Vagina (tissue), 2 donors: Measurements from ENCODE around the gene UNC119B. TPM values are rescaled to one million over a fixed set of nuclear protein-coding genes. Genes with fewer than 3 reads are reported as not detected.

Experiments
- DNase-seq, 2 donors: peaks; one replicate each; pipeline ENCODE4 v3.0.0-alpha.2; 2017; ENCODE audit errors: extremely low spot score in 2 of 2
- H3K27ac ChIP-seq: fragments of 200-600 bp; sonication (generic); one replicate; pipeline ENCODE4 v1.5.1; 2019
- H3K27me3 ChIP-seq: fragments of 200-600 bp; sonication (generic); one replicate; pipeline ENCODE4 v1.5.1; 2019
- H3K36me3 ChIP-seq, 2 donors: fragments of 200-600 bp; sonication (generic); one replicate each; pipeline ENCODE4 v1.5.1; 2017 to 2019
- H3K4me1 ChIP-seq: fragments of 200-600 bp; sonication (generic); one replicate; pipeline ENCODE4 v1.5.1; 2019
- H3K4me3 ChIP-seq, 2 donors: fragments of 200-600 bp; sonication (generic); 1 replicate in 1 of 2; 2 replicates in 1 of 2; pipeline ENCODE4 v1.5.1; 2016 to 2019
- H3K9me3 ChIP-seq: fragments of 200-600 bp; sonication (generic); one replicate; pipeline ENCODE4 v1.5.1; 2019
- CTCF ChIP-seq, 3 experiments: fragments of 450-650 bp in 2 of 3; fragments of 200-600 bp in 1 of 3; sonication (generic) in 1 of 3; IDR thresholded peaks; one replicate each; pipeline ENCODE4 v1.5.1; 2017 to 2019; ENCODE audit warnings: antibody characterized with exemption in 3 of 3, mild to moderate bottlenecking in 2 of 3, moderate library complexity in 2 of 3
- POLR2A ChIP-seq, 2 donors: fragments of 450-650 bp; IDR thresholded peaks; one replicate each; pipeline ENCODE4 v1.6.1; 2017; ENCODE audit warnings: antibody characterized with exemption in 2 of 2, mild to moderate bottlenecking in 2 of 2, moderate library complexity in 2 of 2
- POLR2AphosphoS5 ChIP-seq, 2 donors: sonication (generic); formaldehyde crosslinking; IDR thresholded peaks; one replicate each; pipeline ENCODE4 v1.9.0; 2017; ENCODE audit warnings: antibody characterized with exemption in 2 of 2, mild to moderate bottlenecking in 2 of 2, low read depth in 1 of 2; ENCODE audit not compliant: insufficient read depth in 1 of 2
- intact Hi-C: fragments of 100-400 bp; cut with DNase I; formaldehyde crosslinking; loops from one replicate; pipeline ENCODE4 v1.15.1; 2023
- total RNA-seq: library from RNA; depleted of rRNA; stranded (reverse); fragments of >200 nt; gene quantifications from one replicate; pipeline ENCODE4 v1.2.3, GENCODE V29; 2016

UNC119B gene
- total RNA-seq, 1 donor from 2014 or later: 16.0 TPM

GRCh38 chr12:120674097-120674636 lies 36.1 kb upstream of the UNC119B start:
- peaks cover 5% of the 10 kb centered on the region for H3K4me1 ChIP-seq
- TF ChIP-seq POLR2A (IDR thresholded peaks at IDR 0.05) (no peak), CTCF (IDR thresholded peaks at IDR 0.05) (no peak), POLR2AphosphoS5 (IDR thresholded peaks at IDR 0.05; ENCODE audit: insufficient read depth in 1 of 2, low read depth in 1 of 2) (no peak)
- no peak overlapping the region for H3K4me3 ChIP-seq
- H3K36me3 ChIP-seq: no peaks in the 10 kb centered on the region
- no peak overlapping the region for H3K27ac ChIP-seq
- H3K9me3 ChIP-seq: no peaks in the 10 kb centered on the region
- no peak for DNase-seq
- no peaks in the 10 kb centered on the region for H3K27me3 ChIP-seq
- intact Hi-C loops: no loop called here

GRCh38 chr12:120677765-120678473 lies 32.3 kb upstream of the UNC119B start:
- Histone ChIP-seq H3K36me3 (no peaks in the 10 kb centered on the region), H3K4me1 (no peaks in the 10 kb centered on the region), H3K9me3 (no peaks in the 10 kb centered on the region), H3K4me3 (no peak overlapping the region), H3K27ac (peak overlapping the region; percentile 29), H3K27me3 (no peaks in the 10 kb centered on the region)
- DNase-seq: no peak
- intact Hi-C loops: no loop called here
- TF ChIP-seq POLR2A (IDR thresholded peaks at IDR 0.05) (no peak), POLR2AphosphoS5 (IDR thresholded peaks at IDR 0.05; ENCODE audit: insufficient read depth in 1 of 2, low read depth in 1 of 2) (peak in 1 of 2 donors; percentile 44)

- no peak for DNase-seq
- no peaks in the 10 kb centered on the region for H3K27me3 ChIP-seq
- TF ChIP-seq POLR2AphosphoS5 (IDR thresholded peaks at IDR 0.05; ENCODE audit: insufficient read depth in 1 of 2, low read depth in 1 of 2) (no peak), CTCF (IDR thresholded peaks at IDR 0.05) (no peak), POLR2A (IDR thresholded peaks at IDR 0.05) (no peak)
- no peaks in the 10 kb centered on the region for H3K4me1 ChIP-seq
- no peak overlapping the region for H3K4me3 ChIP-seq
- H3K36me3 ChIP-seq: no peaks in the 10 kb centered on the region
- intact Hi-C loops: no loop called here
- no peak overlapping the region for H3K27ac ChIP-seq
- H3K9me3 ChIP-seq: no peaks in the 10 kb centered on the region
Measured at GRCh38 chr12:120678572-120678971, 31.7 kb upstream of the UNC119B start.

- Histone ChIP-seq H3K36me3 (no peaks in the 10 kb centered on the region), H3K9me3 (no peaks in the 10 kb centered on the region), H3K4me1 (no peaks in the 10 kb centered on the region), H3K27ac (no peak overlapping the region), H3K27me3 (no peaks in the 10 kb centered on the region), H3K4me3 (no peak overlapping the region)
- intact Hi-C loops: no loop called here
- no peak for TF ChIP-seq POLR2A (IDR thresholded peaks at IDR 0.05)
- TF ChIP-seq POLR2AphosphoS5 (IDR thresholded peaks at IDR 0.05; ENCODE audit: insufficient read depth in 1 of 2, low read depth in 1 of 2): no peak
- TF ChIP-seq CTCF (IDR thresholded peaks at IDR 0.05): no peak
- no peak for DNase-seq
Measured at GRCh38 chr12:120680165-120680738, 30.0 kb upstream of the UNC119B start.

GRCh38 chr12:120684523-120684932 lies 25.7 kb upstream of the UNC119B start:
- H3K27me3 ChIP-seq: no peaks in the 10 kb centered on the region
- TF ChIP-seq CTCF (IDR thresholded peaks at IDR 0.05) (no peak), POLR2A (IDR thresholded peaks at IDR 0.05) (no peak), POLR2AphosphoS5 (IDR thresholded peaks at IDR 0.05; ENCODE audit: insufficient read depth in 1 of 2, low read depth in 1 of 2) (peak in 1 of 2 donors; percentile 72)
- H3K4me1 ChIP-seq: peaks cover 27% of the 10 kb centered on the region
- H3K4me3 ChIP-seq: no peak overlapping the region
- intact Hi-C loops: no loop called here
- no peaks in the 10 kb centered on the region for H3K9me3 ChIP-seq
- no peak overlapping the region for H3K27ac ChIP-seq
- no peaks in the 10 kb centered on the region for H3K36me3 ChIP-seq
- DNase-seq: no peak
